K562 (cell line): ENCODE measurements around the gene DNAJB6. TPM values are rescaled to one million over a fixed set of nuclear protein-coding genes. Genes with fewer than 3 reads are reported as not detected.

ENCODE experiments used
- CBFB ChIP-seq: sonication (generic); formaldehyde crosslinking; IDR thresholded peaks from 2 replicates; pipeline ENCODE4 v1.4.0; 2020; ENCODE audit warnings: mild to moderate bottlenecking, missing genetic modification reagents
- CSDE1 ChIP-seq, 2 experiments: fragments of 450-650 bp; IDR thresholded peaks; 2 replicates each; pipeline ENCODE4 v1.6.1; 2016; ENCODE audit warnings: mild to moderate bottlenecking in 1 of 2
- ESRRA ChIP-seq: fragments of 450-650 bp; IDR thresholded peaks from 2 replicates; pipeline ENCODE4 v1.6.1; 2014; ENCODE audit warnings: low read depth, mild to moderate bottlenecking, moderate library complexity, borderline replicate concordance
- HBP1 ChIP-seq: fragments of 450-650 bp; formaldehyde crosslinking; IDR thresholded peaks from 2 replicates; pipeline ENCODE4 v1.4.0; 2022; ENCODE audit warnings: missing genetic modification characterization
- MECOM ChIP-seq: fragments of 250-450 bp; sonication (Bioruptor Pico); IDR thresholded peaks from 2 replicates; pipeline ENCODE4 v1.8.0; 2022; ENCODE audit warnings: inconsistent platforms
- NRF1 ChIP-seq, 2 experiments: fragments of 450-650 bp; IDR thresholded peaks in 1 of 2; conservative IDR thresholded peaks in 1 of 2; 2 replicates each; pipeline ENCODE4 v1.6.1; 2014; ENCODE audit warnings: mild to moderate bottlenecking in 2 of 2
- POLR2AphosphoS2 ChIP-seq: IDR thresholded peaks from 2 replicates; pipeline ENCODE4 v1.6.1; 2012; ENCODE audit warnings: low read length, improper control_type of control experiment
- POU5F1 ChIP-seq: fragments of 150-350 bp; IDR thresholded peaks from 2 replicates; pipeline ENCODE4 v1.6.1; 2014; ENCODE audit warnings: borderline replicate concordance, low read length, low read depth, mild to moderate bottlenecking; ENCODE audit not compliant: partially characterized antibody
- PRPF4 ChIP-seq: fragments of 200-400 bp; formaldehyde crosslinking; IDR thresholded peaks from one replicate; pipeline ENCODE4 v1.6.1; 2017; ENCODE audit warnings: low read length, low read depth, mild to moderate bottlenecking; ENCODE audit not compliant: insufficient read depth, poor library complexity, severe bottlenecking
- SIX5 ChIP-seq, 2 experiments: IDR thresholded peaks; 2 replicates each; pipeline ENCODE4 v1.6.1; 2011; ENCODE audit warnings: low read length in 2 of 2, borderline replicate concordance in 1 of 2, low read depth in 1 of 2, mild to moderate bottlenecking in 1 of 2, moderate library complexity in 1 of 2; ENCODE audit not compliant: insufficient read depth in 1 of 2
- SLC30A9 ChIP-seq: fragments of 250-450 bp; sonication (Bioruptor Pico); IDR thresholded peaks from 2 replicates; pipeline ENCODE4 v1.8.0; 2022; ENCODE audit warnings: mild to moderate bottlenecking, moderate library complexity
- TBL1XR1 ChIP-seq, 2 experiments: IDR thresholded peaks; 2 replicates each; pipeline ENCODE4 v1.6.1; 2012; ENCODE audit warnings: improper control_type of control experiment in 2 of 2, low read length in 2 of 2, mild to moderate bottlenecking in 1 of 2
- ZBTB11 ChIP-seq, 3 experiments: fragments of 200-800 bp in 1 of 3; fragments of 250-450 bp in 1 of 3; fragments of 450-650 bp in 1 of 3; sonication (Bioruptor Pico) in 1 of 3; sonication (Bioruptor generic) in 1 of 3; formaldehyde crosslinking in 1 of 3; IDR thresholded peaks; 2 replicates each; pipeline versions ENCODE4 v1.6.1 to v1.8.0; 2016 to 2022; ENCODE audit warnings: mild to moderate bottlenecking in 2 of 3, missing genetic modification characterization in 2 of 3, missing compliant biosample characterization in 1 of 3, moderate library complexity in 1 of 3
- ZFP91 ChIP-seq: sonication (generic); formaldehyde crosslinking; IDR thresholded peaks from 2 replicates; pipeline ENCODE4 v1.8.0; 2022; ENCODE audit warnings: mild to moderate bottlenecking, missing genetic modification reagents
- ZNF174 ChIP-seq: fragments of 250-450 bp; sonication (Bioruptor Pico); IDR thresholded peaks from 2 replicates; pipeline ENCODE4 v1.4.0; 2020; ENCODE audit warnings: mild to moderate bottlenecking
- ZNF324 ChIP-seq: fragments of 250-450 bp; sonication (Bioruptor Pico); IDR thresholded peaks from 2 replicates; pipeline ENCODE4 v1.4.0; 2020; ENCODE audit warnings: mild to moderate bottlenecking
- ZNF398 ChIP-seq: fragments of 250-450 bp; sonication (Bioruptor Pico); IDR thresholded peaks from 2 replicates; pipeline ENCODE4 v1.8.0; 2021; ENCODE audit warnings: moderate library complexity, mild to moderate bottlenecking, inconsistent platforms
- ZNF695 ChIP-seq: fragments of 450-650 bp; formaldehyde crosslinking; IDR thresholded peaks from 2 replicates; pipeline ENCODE4 v1.4.0; 2020; ENCODE audit warnings: mild to moderate bottlenecking, moderate library complexity
- ZNF778 ChIP-seq: fragments of 450-650 bp; formaldehyde crosslinking; IDR thresholded peaks from 2 replicates; pipeline ENCODE4 v1.4.0; 2020; ENCODE audit warnings: mild to moderate bottlenecking, moderate library complexity
- polyA plus RNA-seq, 8 experiments: library from polyadenylated mRNA; depleted of rRNA in 4 of 8; stranded (reverse) in 5 of 8; unstranded in 3 of 8; fragments of >200 nt; fragmentation: Nextera tagmentation in 2 of 8; fragmentation: Illumina TruSeq in 1 of 8; extraction: Ambion mirVana in 2 of 8; extraction: Trizol in 1 of 8; gene quantifications; 2 replicates each; pipeline versions ENCODE4 v1.2.1 to v1.2.3, GENCODE V29; 2011 to 2014; ENCODE audit warnings: inconsistent platforms in 1 of 8, missing spikeins in 1 of 8
- total RNA-seq, 7 experiments: library from RNA; depleted of rRNA in 6 of 7; stranded (reverse); fragments of >200 nt in 6 of 7; fragmentation: Illumina TruSeq in 2 of 7; extraction: Trizol in 2 of 7; gene quantifications; 2 replicates each; pipeline versions ENCODE4 v1.2.1 to v1.2.3, GENCODE V29; 2011 to 2021; ENCODE audit warnings: low replicate concordance in 1 of 7

The DNAJB6 gene
- total and polyA plus RNA-seq, 9 of the 15 experiments (the other 6 are each of a cell fraction or from before 2014, with no cell fraction given) = 84.5 to 158 (median 135) TPM

- no peak for TF ChIP-seq ZFP91 (CRISPR knock-in tag)
- TF ChIP-seq TBL1XR1 (IDR thresholded peaks at IDR 0.05; ENCODE audit: low read length in 2 of 2) = peak in 1 of 2 experiments; percentile 70; a peak in 1 of 4 replicates
- TF ChIP-seq SLC30A9 = no peak
- TF ChIP-seq ZBTB11 (CRISPR knock-in tag; IDR thresholded peaks at IDR 0.05) = peak in 1 of 3 experiments; percentile 66; a peak in 1 of 6 replicates
- no peak for TF ChIP-seq POLR2AphosphoS2
- TF ChIP-seq POU5F1 = no peak
- no peak for TF ChIP-seq SIX5 (IDR thresholded peaks at IDR 0.05; ENCODE audit: borderline replicate concordance in 1 of 2, insufficient read depth in 1 of 2, low read depth in 1 of 2, low read length in 2 of 2)
- no peak for TF ChIP-seq CSDE1 (IDR thresholded peaks at IDR 0.05)
- TF ChIP-seq NRF1 (conservative IDR thresholded peaks at IDR 0.05 in 1 of 2, IDR thresholded peaks at IDR 0.05 in 1 of 2) = 0 out of 4 replicates have a peak, but pooled peaks of 1 of the 2 experiments have one; percentile 23
- TF ChIP-seq PRPF4 = no peak
- no peak for TF ChIP-seq ZNF778 (CRISPR knock-in tag)
- TF ChIP-seq ZNF695 (CRISPR knock-in tag) = no peak
- no peak for TF ChIP-seq ZNF174 (CRISPR knock-in tag)
- TF ChIP-seq MECOM (CRISPR knock-in tag) = no peak
- no peak for TF ChIP-seq CBFB (CRISPR knock-in tag)
- 0 out of 2 replicates have a peak, but pooled peaks have one; percentile 42 for TF ChIP-seq ESRRA
- TF ChIP-seq ZNF324 (CRISPR knock-in tag) = 0 out of 2 replicates have a peak, but pooled peaks have one; percentile 36
- no peak for TF ChIP-seq HBP1 (CRISPR knock-in tag)
- TF ChIP-seq ZNF398 (CRISPR knock-in tag) = no peak
Measured at GRCh38 chr7:157402911-157403534, 66.2 kb downstream of the DNAJB6 start (continued).
